ENCODE measurements around the gene LIMK1.
A peak's percentile ranks its signal among the peaks of the same experiment; 100 is the strongest.

LIMK1 gene

GRCh38 chr7:74056096-74056915, 27.3 kb upstream of the LIMK1 start:
- DNase-seq = no peak

- no peak for DNase-seq
Observed at GRCh38 chr7:74057216-74057925, 26.2 kb upstream of the LIMK1 start.

- DNase-seq = no peak
Observed at GRCh38 chr7:74057987-74058386, 25.6 kb upstream of the LIMK1 start.

GRCh38 chr7:74058486-74058885, 25.1 kb upstream of the LIMK1 start:
- DNase-seq = no peak

- DNase-seq = no peak
Observed at GRCh38 chr7:74059037-74059436, 24.6 kb upstream of the LIMK1 start.

GRCh38 chr7:74059681-74060588, 23.7 kb upstream of the LIMK1 start:
- DNase-seq = no peak

- DNase-seq = peak; percentile 87
Observed at GRCh38 chr7:74061840-74062539, 21.6 kb upstream of the LIMK1 start.

- no peak for DNase-seq
Observed at GRCh38 chr7:74063223-74063641, 20.4 kb upstream of the LIMK1 start.

GRCh38 chr7:74063646-74064045, 20.0 kb upstream of the LIMK1 start:
- no peak for DNase-seq

- DNase-seq = no peak
Observed at GRCh38 chr7:74064696-74065095, 18.9 kb upstream of the LIMK1 start.

- no peak for DNase-seq
Observed at GRCh38 chr7:74066626-74067025, 17.0 kb upstream of the LIMK1 start.

- no peak for DNase-seq
Observed at GRCh38 chr7:74068378-74069085, 15.1 kb upstream of the LIMK1 start.

- no peak for DNase-seq
Observed at GRCh38 chr7:74069086-74069541, 14.5 kb upstream of the LIMK1 start.

- DNase-seq = no peak
Observed at GRCh38 chr7:74069790-74070618, 13.6 kb upstream of the LIMK1 start.

GRCh38 chr7:74070619-74070921, 13.0 kb upstream of the LIMK1 start:
- DNase-seq = no peak

GRCh38 chr7:74071121-74071520, 12.5 kb upstream of the LIMK1 start:
- no peak for DNase-seq

GRCh38 chr7:74074770-74075169, 8.8 kb upstream of the LIMK1 start:
- no peak for DNase-seq

- no peak for DNase-seq
Observed at GRCh38 chr7:74078461-74078860, 5.1 kb upstream of the LIMK1 start.

GRCh38 chr7:74082770-74083116, 861 bp upstream of the LIMK1 start:
- DNase-seq = no peak

GRCh38 chr7:74083928-74084721, 521 bp downstream of the LIMK1 start:
- peak; percentile 83 for DNase-seq

Measured in RPMI8226 (cell line).